SK-MEL-5 (cell line): ENCODE measurements around the gene PHF14. TPM values are rescaled to one million over a fixed set of nuclear protein-coding genes. Genes with fewer than 3 reads are reported as not detected.

Experiments used
- DNase-seq: peaks from one replicate; pipeline ENCODE4 v3.0.0-alpha.2; 2016; ENCODE audit warnings: low read depth, low spot score
- in situ Hi-C: cut with HindIII; loops from 2 replicates; pipeline ENCODE4 v1.10.0; 2016; ENCODE audit warnings: low sequenced_read_pairs, high pct_unique_total_duplicates, low pct_unique_long_range_greater_than_20kb
- total RNA-seq: library from RNA; depleted of rRNA; stranded (reverse); fragments of >200 nt; shearing (Covaris generic); gene quantifications from 2 replicates; pipeline ENCODE4 v1.2.3, GENCODE V29; 2014

PHF14 gene
- total RNA-seq, 1 experiment from 2014 or later = 48.5 TPM

DNA sequence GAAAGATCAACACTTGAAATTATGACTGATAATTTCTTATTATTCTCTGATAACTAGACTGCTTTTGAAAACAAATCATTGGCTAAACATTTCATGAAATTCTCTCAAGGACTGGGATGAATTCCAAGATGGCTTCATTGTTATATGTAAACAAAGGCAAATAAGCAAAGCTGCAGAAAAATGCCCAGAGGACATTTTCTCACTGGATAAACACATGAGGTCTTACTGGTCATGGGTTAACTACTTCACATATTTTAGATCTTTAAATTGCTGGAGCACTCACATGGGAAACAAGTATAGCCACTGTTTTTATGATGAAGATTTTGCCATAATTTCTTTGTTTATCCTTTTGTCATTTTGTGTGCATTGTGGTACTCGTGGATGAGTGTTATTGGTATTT, 239.1 kb downstream of the PHF14 start:
- in situ Hi-C loops = no loop called here
- peak; percentile 56 for DNase-seq

DNA sequence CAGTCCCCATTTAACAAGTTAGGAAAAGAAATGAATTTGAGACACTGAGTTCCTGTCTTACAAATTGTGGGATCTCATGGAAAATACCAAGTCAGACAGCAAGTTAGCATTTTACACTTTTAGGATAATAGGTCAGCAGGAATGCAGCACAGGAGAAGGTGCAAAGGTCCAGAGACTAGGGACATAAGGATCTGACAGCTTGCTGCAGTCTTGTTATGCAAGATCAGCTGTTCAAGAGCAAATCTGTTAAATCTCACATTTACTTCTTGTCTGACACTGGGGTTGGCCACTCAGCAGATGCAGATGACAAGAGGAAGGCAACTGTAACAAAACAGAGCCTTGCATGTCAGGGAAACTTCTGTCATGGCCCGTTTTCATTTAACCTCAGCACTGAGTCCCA, 239.6 kb downstream of the PHF14 start:
- no peak for DNase-seq
- in situ Hi-C loops = no loop called here

DNA sequence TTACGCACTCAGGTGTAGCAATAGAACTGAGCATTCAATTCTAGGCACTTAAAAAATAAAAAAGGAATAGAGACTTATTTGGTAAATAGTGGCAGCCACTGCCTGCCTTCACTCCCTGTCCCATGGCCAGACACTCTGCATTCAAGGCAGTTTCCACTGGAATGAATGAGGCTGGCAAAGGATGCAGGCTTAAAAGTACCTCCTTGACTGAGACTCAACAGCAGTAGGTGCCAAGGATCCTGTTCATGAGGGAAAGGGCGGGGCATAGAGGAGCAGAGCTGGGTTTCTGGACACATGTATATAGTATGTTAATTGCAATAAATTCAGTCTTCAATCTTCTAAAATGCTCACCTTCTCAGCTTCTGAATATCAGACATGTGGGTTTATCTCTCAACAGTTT, 242.6 kb downstream of the PHF14 start:
- in situ Hi-C loops = no loop called here
- DNase-seq = no peak

DNA sequence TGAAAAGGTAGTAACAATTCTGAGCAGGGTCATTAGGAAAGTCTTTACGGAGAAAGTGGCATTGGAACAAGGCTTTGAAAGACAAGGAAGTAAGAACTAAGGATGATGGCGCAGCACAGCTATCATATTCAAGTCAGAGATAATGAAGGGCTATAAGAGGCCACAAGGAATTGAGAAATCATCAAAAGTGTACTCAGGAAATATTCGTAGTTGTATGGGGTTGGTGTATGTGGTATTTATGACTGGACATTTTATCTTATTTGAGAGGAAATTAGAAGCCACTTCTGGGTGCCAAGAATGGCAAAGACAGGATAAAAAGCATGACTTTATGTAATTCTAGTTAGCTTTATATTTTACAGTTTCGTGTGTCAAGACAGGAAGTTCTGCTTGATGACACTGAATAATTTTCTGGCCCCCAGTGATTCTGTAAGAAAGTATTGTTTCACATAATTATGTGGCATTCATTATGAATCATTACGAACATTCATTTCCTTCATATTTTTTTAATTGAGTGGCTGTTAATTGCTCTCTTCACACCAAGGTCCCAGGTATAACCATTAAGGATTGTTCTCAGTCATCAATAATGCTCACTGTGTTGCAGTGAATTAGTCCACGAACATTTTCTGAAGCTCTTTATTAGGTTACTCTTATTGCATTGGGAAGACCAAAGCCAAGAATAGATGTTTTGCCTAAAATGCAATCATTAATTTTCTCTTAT, 244.3 kb downstream of the PHF14 start:
- in situ Hi-C loops = no loop called here
- DNase-seq = no peak
